GM11168 (cell line): ENCODE data around the gene ZNF654.

ENCODE experiments used
- in situ Hi-C: fragments of 300-500 bp; cut with MboI; formaldehyde crosslinking; loops from one replicate; pipeline ENCODE4 v1.12.0; 2022; ENCODE audit warnings: low sequenced_read_pairs; ENCODE audit not compliant: unreplicated experiment

The ZNF654 gene

GRCh38 chr3:88058581-88059379 lies at the start of gene ZNF654, which contains the start of gene CGGBP1:
Gene ZNF654 (plus strand): TSS chr3:88059255. CDS start chr3:88059320, 65 bp downstream.
Gene CGGBP1 (minus strand): TSS chr3:88059005. CDS start chr3:88055976, 3,029 bp downstream.
- in situ Hi-C loops = no loop called here

- in situ Hi-C loops = loop anchor here (25.0 kb wide), 1 partner anchor 674 kb away; no protein-coding TSS in a partner anchor
Observed at GRCh38 chr3:88010810-88011209, 48.2 kb upstream of the ZNF654 start.

- in situ Hi-C loops = loop anchor here (25.0 kb wide), 1 partner anchor 676 kb away; no protein-coding TSS in a partner anchor
Observed at GRCh38 chr3:88013592-88013991, 45.5 kb upstream of the ZNF654 start.

- in situ Hi-C loops = loop anchor here (25.0 kb wide), 1 partner anchor 678 kb away; no protein-coding TSS in a partner anchor
Observed at GRCh38 chr3:88015656-88016055, 43.4 kb upstream of the ZNF654 start.

- in situ Hi-C loops = loop anchor here (25.0 kb wide), 1 partner anchor 682 kb away; no protein-coding TSS in a partner anchor
Observed at GRCh38 chr3:88019024-88019423, 40.0 kb upstream of the ZNF654 start.

- in situ Hi-C loops = no loop called here
Observed at GRCh38 chr3:88025001-88025552, 34.0 kb upstream of the ZNF654 start.

GRCh38 chr3:88028876-88029275 lies 30.2 kb upstream of the ZNF654 start:
- in situ Hi-C loops = no loop called here

GRCh38 chr3:88030210-88030609 lies 28.8 kb upstream of the ZNF654 start:
- in situ Hi-C loops = no loop called here

GRCh38 chr3:88031642-88032077 lies 27.4 kb upstream of the ZNF654 start:
- in situ Hi-C loops = no loop called here

- in situ Hi-C loops = no loop called here
Observed at GRCh38 chr3:88032245-88032644, 26.8 kb upstream of the ZNF654 start.

GRCh38 chr3:88033079-88033478 lies 26.0 kb upstream of the ZNF654 start:
- in situ Hi-C loops = no loop called here

GRCh38 chr3:88033808-88034207 lies 25.2 kb upstream of the ZNF654 start:
- in situ Hi-C loops = no loop called here

GRCh38 chr3:88034491-88035275 lies 24.4 kb upstream of the ZNF654 start:
- in situ Hi-C loops = no loop called here

GRCh38 chr3:88036221-88036620 lies 22.8 kb upstream of the ZNF654 start:
- in situ Hi-C loops = no loop called here

GRCh38 chr3:88038566-88038965 lies 20.5 kb upstream of the ZNF654 start:
- in situ Hi-C loops = no loop called here

GRCh38 chr3:88040529-88040928 lies 18.5 kb upstream of the ZNF654 start:
- in situ Hi-C loops = no loop called here

- in situ Hi-C loops = no loop called here
Observed at GRCh38 chr3:88041005-88041404, 18.1 kb upstream of the ZNF654 start.

- in situ Hi-C loops = no loop called here
Observed at GRCh38 chr3:88044411-88044810, 14.6 kb upstream of the ZNF654 start.

GRCh38 chr3:88046766-88047165 lies 12.3 kb upstream of the ZNF654 start:
- in situ Hi-C loops = no loop called here

GRCh38 chr3:88057630-88058305 lies 1.3 kb upstream of the ZNF654 start:
- in situ Hi-C loops = no loop called here
